Transverse colon (tissue), 4 donors: ENCODE measurements around the gene DIAPH3. TPM values are rescaled to one million over a fixed set of nuclear protein-coding genes. Genes with fewer than 3 reads are reported as not detected.

ENCODE experiments used
- DNase-seq: peaks from one replicate; pipeline ENCODE4 v3.0.0-alpha.2; 2019
- H3K27ac ChIP-seq, 4 donors: fragments of 200-600 bp; sonication (generic); 2 replicates each; pipeline ENCODE4 v1.5.1; 2016 to 2018; ENCODE audit warnings: inconsistent platforms in 4 of 4
- H3K27me3 ChIP-seq: fragments of 200-600 bp; sonication (generic); 2 replicates; pipeline ENCODE4 v1.5.1; 2017; ENCODE audit warnings: inconsistent platforms
- H3K36me3 ChIP-seq, 4 donors: fragments of 200-600 bp; sonication (generic); 2 replicates each; pipeline ENCODE4 v1.5.1; 2017 to 2019; ENCODE audit warnings: inconsistent platforms in 4 of 4
- H3K4me1 ChIP-seq, 4 donors: fragments of 200-600 bp; sonication (generic); 2 replicates each; pipeline ENCODE4 v1.5.1; 2017 to 2020; ENCODE audit warnings: inconsistent platforms in 4 of 4
- H3K4me3 ChIP-seq, 4 donors: fragments of 200-600 bp; sonication (generic); 1 replicate in 1 of 4; 2 replicates in 3 of 4; pipeline versions ENCODE4 v1.5.1 to v1.6.1; 2017 to 2019; ENCODE audit warnings: inconsistent platforms in 4 of 4
- H3K9me3 ChIP-seq, 2 donors: fragments of 200-600 bp; sonication (generic); 2 replicates each; pipeline ENCODE4 v1.5.1; 2017 to 2019; ENCODE audit warnings: inconsistent platforms in 2 of 2
- CTCF ChIP-seq, 5 experiments: fragments of 200-600 bp in 3 of 5; fragments of 450-650 bp in 2 of 5; sonication (generic) in 3 of 5; IDR thresholded peaks; 1 replicate in 2 of 5; 2 replicates in 3 of 5; pipeline ENCODE4 v1.5.1; 2016 to 2017; ENCODE audit warnings: antibody characterized with exemption in 5 of 5, inconsistent platforms in 3 of 5, mild to moderate bottlenecking in 2 of 5, moderate library complexity in 1 of 5
- EP300 ChIP-seq: sonication (generic); formaldehyde crosslinking; IDR thresholded peaks from one replicate; pipeline ENCODE4 v1.6.1; 2017; ENCODE audit warnings: antibody characterized with exemption, low read depth
- POLR2A ChIP-seq: fragments of 450-650 bp; IDR thresholded peaks from one replicate; pipeline ENCODE4 v1.6.1; 2016; ENCODE audit warnings: antibody characterized with exemption, mild to moderate bottlenecking, moderate library complexity
- POLR2AphosphoS5 ChIP-seq, 3 donors: sonication (generic); formaldehyde crosslinking; IDR thresholded peaks; one replicate each; pipeline ENCODE4 v1.6.1; 2016; ENCODE audit warnings: antibody characterized with exemption in 3 of 3
- WGBS, 2 donors: methylation state at CpG; one replicate each; pipeline ENCODE4 v1.1.5; 2018; ENCODE audit warnings: low coverage in 1 of 2; 5-methylcytosine and 5-hydroxymethylcytosine counted together
- in situ Hi-C, 4 donors: fragments of 200-750 bp; cut with MboI; loops; one replicate each; pipeline versions ENCODE4 v1.15.0 to v1.15.1; 2017; ENCODE audit warnings: low sequenced_read_pairs in 3 of 4, low pct_ligation_motif_present in 1 of 4, low pct_unique_long_range_greater_than_20kb in 1 of 4
- intact Hi-C: fragments of 100-400 bp; cut with DNase I; formaldehyde crosslinking; loops from one replicate; pipeline ENCODE4 v1.15.1; 2023; ENCODE audit warnings: low total_unique reads
- total RNA-seq, 4 donors: library from RNA; depleted of rRNA; stranded (reverse); fragments of >200 nt; gene quantifications; one replicate each; pipeline ENCODE4 v1.1.0, GENCODE V29; 2016

Gene DIAPH3
- total RNA-seq, 4 donors from 2014 or later = 0.95 to 1.6 (median 1.2) TPM

GRCh38 chr13:59674616-59675015, 489.1 kb downstream of the DIAPH3 start:
- H3K9me3 ChIP-seq = no peaks in the 10 kb centered on the region
- H3K27ac ChIP-seq = no peak overlapping the region
- no peak overlapping the region for H3K4me3 ChIP-seq
- intact Hi-C loops (loop anchor here (5.0 kb wide), 1 partner anchor 282 kb away; no protein-coding TSS in a partner anchor), in situ Hi-C loops (loop anchor here (5.0 to 25.0 kb wide), 8 partner anchors 230 to 763 kb away; no protein-coding TSS in a partner anchor)
- no peak for TF ChIP-seq POLR2AphosphoS5 (IDR thresholded peaks at IDR 0.05)
- TF ChIP-seq POLR2A = no peak
- no peak for TF ChIP-seq CTCF (IDR thresholded peaks at IDR 0.05)
- no peak for TF ChIP-seq EP300
- no peak for DNase-seq
- no peaks in the 10 kb centered on the region for H3K36me3 ChIP-seq
- no peaks in the 10 kb centered on the region for H3K27me3 ChIP-seq
- no peaks in the 10 kb centered on the region for H3K4me1 ChIP-seq
- WGBS, 2 donors = 81 to 100% methylated on average over 1 of the region's 1 CpG

- in situ Hi-C loops = loop anchor here (10.0 to 25.0 kb wide), 4 partner anchors 232 to 662 kb away; no protein-coding TSS in a partner anchor
- no peaks in the 10 kb centered on the region for H3K27me3 ChIP-seq
- TF ChIP-seq EP300 = no peak
- TF ChIP-seq POLR2A = no peak
- no peak overlapping the region for H3K4me3 ChIP-seq
- no peaks in the 10 kb centered on the region for H3K36me3 ChIP-seq
- WGBS, 2 donors = 92% methylated on average over 1 of the region's 1 CpG; no CpG with 5 or more reads in 1 of the 2 donors
- no peaks in the 10 kb centered on the region for H3K9me3 ChIP-seq
- H3K27ac ChIP-seq = no peak overlapping the region
- H3K4me1 ChIP-seq = no peaks in the 10 kb centered on the region
- no peak for DNase-seq
- intact Hi-C loops = no loop called here
Measured at GRCh38 chr13:59673286-59673685, 490.4 kb downstream of the DIAPH3 start.

GRCh38 chr13:59672445-59672844, 491.3 kb downstream of the DIAPH3 start:
- intact Hi-C loops = no loop called here
- TF ChIP-seq POLR2A (no peak), CTCF (IDR thresholded peaks at IDR 0.05) (no peak), POLR2AphosphoS5 (IDR thresholded peaks at IDR 0.05) (no peak), EP300 (no peak)
- Histone ChIP-seq H3K4me3 (no peak overlapping the region), H3K9me3 (no peaks in the 10 kb centered on the region), H3K4me1 (no peaks in the 10 kb centered on the region), H3K27me3 (no peaks in the 10 kb centered on the region), H3K27ac (no peak overlapping the region), H3K36me3 (no peaks in the 10 kb centered on the region)
- WGBS, 2 donors = 77 to 81% methylated on average over 4 of the region's 4 CpGs
- DNase-seq = no peak
- in situ Hi-C loops = loop anchor here (10.0 to 25.0 kb wide), 4 partner anchors 232 to 662 kb away; no protein-coding TSS in a partner anchor

DNA sequence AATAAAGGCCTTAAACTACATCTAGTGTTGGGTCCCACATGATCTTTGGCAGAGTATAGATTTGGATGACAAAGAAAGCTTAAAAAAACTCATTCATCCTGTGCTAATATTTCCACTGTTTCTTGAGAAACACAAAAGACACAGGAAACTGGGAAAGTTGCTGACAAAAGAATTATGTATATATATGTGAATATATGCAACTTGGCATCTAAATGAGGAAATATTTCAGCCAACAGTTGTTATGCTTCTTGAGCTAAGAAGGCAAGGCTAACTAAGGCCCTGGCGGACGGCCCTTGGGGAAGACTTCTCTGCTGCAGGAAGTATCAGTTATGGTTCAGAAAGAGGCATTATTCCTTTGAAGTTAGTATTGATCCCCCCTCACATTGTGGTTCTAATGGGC, 491.8 kb downstream of the DIAPH3 start:
- TF ChIP-seq CTCF (IDR thresholded peaks at IDR 0.05) (no peak), EP300 (no peak), POLR2A (no peak), POLR2AphosphoS5 (IDR thresholded peaks at IDR 0.05) (no peak)
- H3K27ac ChIP-seq = no peak overlapping the region
- H3K9me3 ChIP-seq = no peaks in the 10 kb centered on the region
- H3K36me3 ChIP-seq = no peaks in the 10 kb centered on the region
- intact Hi-C loops (no loop called here), in situ Hi-C loops (loop anchor here (10.0 to 25.0 kb wide), 4 partner anchors 233 to 663 kb away; no protein-coding TSS in a partner anchor)
- no peaks in the 10 kb centered on the region for H3K4me1 ChIP-seq
- no peak for DNase-seq
- no peaks in the 10 kb centered on the region for H3K27me3 ChIP-seq
- H3K4me3 ChIP-seq = no peak overlapping the region
- WGBS, 2 donors = 87 to 94% methylated on average over 2 of the region's 2 CpGs

- DNase-seq = no peak
- no peaks in the 10 kb centered on the region for H3K9me3 ChIP-seq
- no peaks in the 10 kb centered on the region for H3K36me3 ChIP-seq
- no peaks in the 10 kb centered on the region for H3K27me3 ChIP-seq
- in situ Hi-C loops = loop anchor here in 1 of 4 donors (25.0 kb wide), 1 partner anchor 279 kb away; no protein-coding TSS in a partner anchor
- peaks cover 0 to 3% (median 0%) of the 10 kb centered on the region in 4 donors for H3K4me1 ChIP-seq
- intact Hi-C loops = no loop called here
- no peak overlapping the region for H3K27ac ChIP-seq
- WGBS, 2 donors = 52 to 71% methylated on average over 7 of the region's 7 CpGs
- TF ChIP-seq EP300 (no peak), CTCF (IDR thresholded peaks at IDR 0.05) (no peak), POLR2AphosphoS5 (IDR thresholded peaks at IDR 0.05) (no peak), POLR2A (no peak)
- H3K4me3 ChIP-seq = no peak overlapping the region
Measured at GRCh38 chr13:59666504-59666903, 497.2 kb downstream of the DIAPH3 start.
